Ascending aorta (tissue), 2 donors: Measurements from ENCODE around the gene TSEN2. TPM values are rescaled to one million over a fixed set of nuclear protein-coding genes. Genes with fewer than 3 reads are reported as not detected.
"Not testable (repeated sequence)": the region's sequence is repeated elsewhere in the genome, so short reads cannot be mapped to it uniquely, and the experiment has no call there.

Source experiments
- DNase-seq, 2 donors: peaks; one replicate each; pipeline ENCODE4 v3.0.0-alpha.2; 2019; ENCODE audit warnings: low spot score in 2 of 2
- H3K27ac ChIP-seq, 2 donors: fragments of 200-600 bp; sonication (generic); one replicate each; pipeline ENCODE4 v1.5.1; 2016 to 2017; ENCODE audit warnings: mild to moderate bottlenecking in 1 of 2
- H3K27me3 ChIP-seq: fragments of 200-600 bp; sonication (generic); one replicate; pipeline ENCODE4 v1.5.1; 2017
- H3K36me3 ChIP-seq, 2 donors: fragments of 200-600 bp; sonication (generic); one replicate each; pipeline ENCODE4 v1.5.1; 2016
- H3K4me1 ChIP-seq, 2 donors: fragments of 200-600 bp; sonication (generic); one replicate each; pipeline ENCODE4 v1.5.1; 2016 to 2017; ENCODE audit warnings: mild to moderate bottlenecking in 1 of 2
- H3K4me3 ChIP-seq, 2 donors: fragments of 200-600 bp; sonication (generic); one replicate each; pipeline ENCODE4 v1.5.1; 2016 to 2017; ENCODE audit warnings: mild to moderate bottlenecking in 1 of 2
- H3K9me3 ChIP-seq, 2 donors: fragments of 200-600 bp; sonication (generic); one replicate each; pipeline ENCODE4 v1.5.1; 2016
- intact Hi-C: fragments of 100-400 bp; cut with DNase I; formaldehyde crosslinking; loops from one replicate; pipeline ENCODE4 v1.15.1; 2023
- total RNA-seq: library from RNA; depleted of rRNA; stranded (reverse); fragments of >200 nt; gene quantifications from one replicate; pipeline ENCODE4 v1.1.0, GENCODE V29; 2016
- TF ChIP-seq, protein P1 (sequence below), 3 experiments: fragments of 200-600 bp in 2 of 3; fragments of 450-650 bp in 1 of 3; sonication (generic) in 2 of 3; IDR thresholded peaks; one replicate each; pipeline ENCODE4 v1.5.1; 2016 to 2019; ENCODE audit warnings: antibody characterized with exemption in 3 of 3, mild to moderate bottlenecking in 1 of 3, moderate library complexity in 1 of 3

The TSEN2 gene
- total RNA-seq, 1 donor from 2014 or later, result 6.3 TPM

- TF ChIP-seq, protein P1, sequence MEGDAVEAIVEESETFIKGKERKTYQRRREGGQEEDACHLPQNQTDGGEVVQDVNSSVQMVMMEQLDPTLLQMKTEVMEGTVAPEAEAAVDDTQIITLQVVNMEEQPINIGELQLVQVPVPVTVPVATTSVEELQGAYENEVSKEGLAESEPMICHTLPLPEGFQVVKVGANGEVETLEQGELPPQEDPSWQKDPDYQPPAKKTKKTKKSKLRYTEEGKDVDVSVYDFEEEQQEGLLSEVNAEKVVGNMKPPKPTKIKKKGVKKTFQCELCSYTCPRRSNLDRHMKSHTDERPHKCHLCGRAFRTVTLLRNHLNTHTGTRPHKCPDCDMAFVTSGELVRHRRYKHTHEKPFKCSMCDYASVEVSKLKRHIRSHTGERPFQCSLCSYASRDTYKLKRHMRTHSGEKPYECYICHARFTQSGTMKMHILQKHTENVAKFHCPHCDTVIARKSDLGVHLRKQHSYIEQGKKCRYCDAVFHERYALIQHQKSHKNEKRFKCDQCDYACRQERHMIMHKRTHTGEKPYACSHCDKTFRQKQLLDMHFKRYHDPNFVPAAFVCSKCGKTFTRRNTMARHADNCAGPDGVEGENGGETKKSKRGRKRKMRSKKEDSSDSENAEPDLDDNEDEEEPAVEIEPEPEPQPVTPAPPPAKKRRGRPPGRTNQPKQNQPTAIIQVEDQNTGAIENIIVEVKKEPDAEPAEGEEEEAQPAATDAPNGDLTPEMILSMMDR (IDR thresholded peaks at IDR 0.05), result no peak
- H3K27ac ChIP-seq, result no peak overlapping the region
- no peak overlapping the region for H3K4me3 ChIP-seq
- H3K27me3 ChIP-seq, result no peaks in the 10 kb centered on the region
- no peaks in the 10 kb centered on the region for H3K4me1 ChIP-seq
- no peaks in the 10 kb centered on the region for H3K36me3 ChIP-seq
- DNase-seq, result no peak
- no peaks in the 10 kb centered on the region for H3K9me3 ChIP-seq
- intact Hi-C loops, result no loop called here
Observed at GRCh38 chr3:12454816-12455121, 29.5 kb upstream of the TSEN2 start.

DNA sequence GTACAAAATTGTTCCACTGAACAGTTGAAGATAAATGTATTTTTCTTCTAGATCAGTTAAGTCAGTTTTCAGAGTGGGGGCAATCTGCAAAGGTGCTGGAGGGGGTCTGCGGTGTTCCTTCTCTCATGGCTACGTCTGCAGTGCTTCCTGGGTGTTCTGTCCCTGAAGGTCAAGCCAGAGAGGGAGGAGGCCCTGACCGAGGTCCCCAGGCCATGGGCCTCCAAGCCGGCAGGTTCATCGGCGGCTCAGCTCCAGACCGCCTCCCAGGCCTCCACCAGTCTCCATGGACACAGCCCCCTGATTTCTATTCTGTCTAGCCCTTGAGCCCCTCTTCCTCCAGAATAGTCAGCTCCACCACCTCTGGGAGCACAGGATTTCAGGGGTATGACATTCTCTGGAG lies 28.5 kb upstream of the TSEN2 start:
- Histone ChIP-seq H3K36me3 (no peaks in the 10 kb centered on the region), H3K27ac (no peak overlapping the region), H3K9me3 (no peaks in the 10 kb centered on the region), H3K4me1 (no peaks in the 10 kb centered on the region), H3K27me3 (no peaks in the 10 kb centered on the region), H3K4me3 (no peak overlapping the region)
- intact Hi-C loops, result no loop called here
- TF ChIP-seq, protein P1 (IDR thresholded peaks at IDR 0.05), result no peak
- no peak for DNase-seq

- Histone ChIP-seq H3K9me3 (no peaks in the 10 kb centered on the region), H3K27me3 (no peaks in the 10 kb centered on the region), H3K4me3 (no peak overlapping the region), H3K4me1 (no peaks in the 10 kb centered on the region), H3K36me3 (no peaks in the 10 kb centered on the region), H3K27ac (no peak overlapping the region)
- no peak for DNase-seq
- intact Hi-C loops, result no loop called here
- TF ChIP-seq, protein P1 (IDR thresholded peaks at IDR 0.05), result no peak
Observed at GRCh38 chr3:12456441-12456840, 27.8 kb upstream of the TSEN2 start.

GRCh38 chr3:12457380-12457779 lies 26.9 kb upstream of the TSEN2 start:
- H3K27ac ChIP-seq, intact Hi-C loops, H3K36me3 ChIP-seq, H3K4me1 ChIP-seq, H3K9me3 ChIP-seq, DNase-seq, H3K27me3 ChIP-seq, H3K4me3 ChIP-seq: not testable (repeated sequence)

GRCh38 chr3:12458901-12459300 lies 25.4 kb upstream of the TSEN2 start:
- no peaks in the 10 kb centered on the region for H3K36me3 ChIP-seq
- H3K4me3 ChIP-seq, result no peak overlapping the region
- H3K9me3 ChIP-seq, result no peaks in the 10 kb centered on the region
- DNase-seq, result no peak
- TF ChIP-seq, protein P1 (IDR thresholded peaks at IDR 0.05), result no peak
- H3K27ac ChIP-seq, result no peak overlapping the region
- intact Hi-C loops, result no loop called here
- no peaks in the 10 kb centered on the region for H3K4me1 ChIP-seq
- H3K27me3 ChIP-seq, result no peaks in the 10 kb centered on the region

DNA sequence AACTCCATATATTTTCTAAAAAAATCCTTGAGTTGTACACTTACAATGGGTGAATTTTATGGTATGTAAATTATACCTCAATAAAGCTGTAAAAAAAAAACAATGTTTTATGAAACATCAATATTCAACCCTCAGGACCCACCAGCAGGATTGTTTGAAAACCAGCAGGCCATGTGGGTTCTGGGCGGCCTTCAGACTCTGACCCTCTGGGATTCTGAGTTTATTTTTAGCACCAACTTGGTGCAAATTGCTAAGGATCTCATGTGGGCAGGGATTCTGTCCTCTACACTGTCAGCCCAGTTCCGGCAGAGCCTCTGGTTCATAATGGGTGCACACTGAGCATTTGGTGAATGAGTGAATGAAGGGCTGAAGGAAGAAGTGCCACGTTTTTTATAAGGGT lies 24.2 kb upstream of the TSEN2 start:
- Histone ChIP-seq H3K27me3 (no peaks in the 10 kb centered on the region), H3K9me3 (no peaks in the 10 kb centered on the region), H3K36me3 (no peaks in the 10 kb centered on the region), H3K27ac (no peak overlapping the region), H3K4me3 (no peak overlapping the region), H3K4me1 (no peaks in the 10 kb centered on the region)
- intact Hi-C loops, result no loop called here
- TF ChIP-seq, protein P1 (IDR thresholded peaks at IDR 0.05), result no peak
- no peak for DNase-seq
